Suppressor macrophage treated with lipopolysaccharide for 4 hours (primary cell): ENCODE data around the gene KCNE3.

Source experiments
- DNase-seq: peaks from one replicate; pipeline ENCODE4 v3.0.0-alpha.2; 2020

KCNE3 gene

GRCh38 chr11:74471037-74471436, 3.7 kb upstream of the KCNE3 start:
- DNase-seq = no peak

GRCh38 chr11:74470526-74470925, 3.2 kb upstream of the KCNE3 start:
- DNase-seq = no peak

- DNase-seq = peak; percentile 68
Measured at GRCh38 chr11:74468936-74469335, 1.6 kb upstream of the KCNE3 start.

- DNase-seq = no peak
Measured at GRCh38 chr11:74468521-74468920, 1.2 kb upstream of the KCNE3 start.

GRCh38 chr11:74468058-74468457, 709 bp upstream of the KCNE3 start:
- DNase-seq = no peak

DNA sequence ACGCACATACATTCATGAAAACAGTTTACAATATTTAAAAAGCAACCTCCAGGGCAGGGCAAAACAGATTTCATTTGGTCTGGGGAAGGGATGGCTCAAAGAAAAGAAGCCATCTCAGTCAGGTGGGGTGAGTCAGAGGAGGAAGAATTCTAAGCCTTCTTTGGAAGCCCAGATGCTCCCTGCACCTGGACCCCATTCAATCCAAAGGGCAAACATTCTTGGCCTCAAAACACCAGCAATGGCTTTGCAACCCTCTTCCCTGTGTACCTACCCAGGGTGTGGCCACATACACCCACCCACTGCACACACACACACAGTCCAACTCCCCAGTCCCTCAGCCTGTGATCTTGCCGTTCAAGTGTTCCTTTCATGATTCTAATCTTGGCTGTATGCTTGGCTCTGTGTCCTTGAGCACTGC, 2.0 kb downstream of the KCNE3 start:
- DNase-seq = no peak

GRCh38 chr11:74464746-74465145, 2.6 kb downstream of the KCNE3 start:
- no peak for DNase-seq

DNA sequence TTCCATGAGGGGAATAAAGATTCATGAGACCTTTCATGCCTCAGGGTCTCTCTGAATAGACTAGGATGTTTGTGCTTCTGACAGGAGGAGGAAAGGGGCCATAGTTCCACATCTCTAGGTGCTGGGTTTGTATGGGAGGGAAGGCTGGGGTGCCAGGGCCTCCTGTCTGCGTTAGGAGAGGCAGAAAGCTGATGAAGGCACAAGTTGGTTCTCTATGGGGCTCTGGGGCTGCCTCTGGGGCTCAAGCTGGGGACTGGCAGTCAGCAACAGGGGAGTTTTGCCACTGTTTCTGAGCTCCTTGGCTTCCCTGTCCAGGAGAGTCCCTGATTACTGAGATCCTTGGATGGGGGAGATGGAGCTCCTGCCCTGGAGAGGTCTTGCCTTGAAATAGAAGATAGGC, 4.1 kb downstream of the KCNE3 start:
- no peak for DNase-seq

- no peak for DNase-seq
Measured at GRCh38 chr11:74462631-74463030, 4.7 kb downstream of the KCNE3 start.

GRCh38 chr11:74462009-74462408, 5.3 kb downstream of the KCNE3 start:
- peak; percentile 91 for DNase-seq

DNA sequence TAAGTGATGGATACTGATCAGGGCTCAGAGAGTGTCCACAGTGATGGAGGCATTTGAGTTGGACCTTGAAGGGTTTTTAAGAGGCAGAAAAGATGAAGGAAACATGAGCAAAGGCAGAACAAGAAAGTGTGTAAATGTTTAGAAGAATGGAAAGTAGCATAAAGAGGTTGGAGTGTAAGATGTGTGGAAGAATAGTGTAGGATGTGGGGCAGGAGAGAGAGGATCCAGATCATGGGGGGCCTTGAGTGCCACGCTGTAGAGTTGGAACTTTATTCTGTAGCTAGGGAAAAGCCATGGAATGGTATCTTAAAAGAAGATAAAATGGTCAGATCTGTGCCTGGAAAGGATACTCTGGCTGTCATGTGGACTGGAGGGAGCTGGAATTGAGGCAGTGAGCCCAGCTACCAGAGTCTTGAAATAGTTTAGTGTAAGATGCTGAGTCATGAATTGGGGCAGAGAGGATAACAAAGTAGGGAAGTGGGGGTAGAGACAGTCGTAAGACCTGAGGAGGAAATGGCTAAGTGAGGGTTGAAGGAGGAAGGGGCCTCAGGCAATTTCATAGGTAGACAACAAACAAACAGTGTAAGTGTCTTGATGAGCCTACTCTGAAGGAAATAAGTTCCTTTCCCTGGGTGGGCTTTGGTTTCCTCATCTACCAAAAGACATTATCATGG, 6.7 kb downstream of the KCNE3 start:
- DNase-seq = peak; percentile 64

GRCh38 chr11:74460065-74460464, 7.3 kb downstream of the KCNE3 start:
- no peak for DNase-seq

- DNase-seq = no peak
Measured at GRCh38 chr11:74459584-74459983, 7.8 kb downstream of the KCNE3 start.

- no peak for DNase-seq
Measured at GRCh38 chr11:74457356-74457755, 10.0 kb downstream of the KCNE3 start.

- DNase-seq = peak; percentile 81
Measured at GRCh38 chr11:74453373-74453975, 13.9 kb downstream of the KCNE3 start.

GRCh38 chr11:74452366-74452765, 15.0 kb downstream of the KCNE3 start:
- no peak for DNase-seq

GRCh38 chr11:74450318-74450717, 17.0 kb downstream of the KCNE3 start:
- no peak for DNase-seq

DNA sequence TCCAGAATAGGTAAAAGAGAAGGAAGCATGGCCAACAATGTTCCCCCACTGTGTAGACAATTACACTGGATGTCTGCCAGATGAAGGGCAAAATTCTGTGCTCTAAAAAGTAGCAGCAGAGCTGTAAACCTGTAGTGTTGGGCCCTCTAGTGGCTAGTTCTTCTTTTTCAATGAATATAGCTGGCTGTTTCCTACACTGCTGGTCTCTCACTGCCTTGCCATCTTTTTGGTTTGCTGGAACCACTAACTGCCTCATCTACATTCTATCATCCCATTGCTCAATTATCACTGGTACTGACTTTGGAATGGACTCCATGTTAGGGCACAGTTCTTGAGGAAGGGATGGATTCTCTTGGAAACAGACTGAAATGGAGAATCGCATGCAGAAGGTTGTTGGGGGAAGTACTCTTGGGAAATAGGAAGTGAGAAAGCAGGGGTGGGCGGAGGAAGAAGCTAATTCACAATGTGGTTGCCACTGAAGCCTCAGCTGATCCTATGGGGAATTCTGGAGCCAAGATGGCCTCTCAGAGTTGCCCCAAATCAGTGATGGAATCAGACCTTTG, 17.9 kb downstream of the KCNE3 start:
- DNase-seq = peak; percentile 89

DNA sequence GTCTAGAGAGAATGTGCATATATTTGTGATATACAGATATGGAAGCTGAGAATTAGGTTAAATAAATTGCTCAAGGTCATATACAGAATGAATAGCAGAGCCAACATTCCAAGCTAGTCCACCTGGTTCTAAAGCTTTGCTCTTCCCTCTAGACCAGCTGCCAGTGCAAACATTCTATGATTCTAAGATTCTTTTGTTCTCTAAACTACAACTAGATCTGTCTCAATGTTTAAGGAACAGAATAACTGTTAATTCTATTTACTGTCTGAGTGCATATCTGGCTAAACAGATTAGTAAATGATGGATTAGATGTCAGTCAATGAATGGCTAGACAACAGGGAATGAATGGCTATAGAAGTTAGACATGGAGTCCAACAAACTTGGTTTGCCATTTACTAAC, 19.6 kb downstream of the KCNE3 start:
- no peak for DNase-seq

GRCh38 chr11:74446532-74446938, 20.8 kb downstream of the KCNE3 start:
- DNase-seq = no peak

DNA sequence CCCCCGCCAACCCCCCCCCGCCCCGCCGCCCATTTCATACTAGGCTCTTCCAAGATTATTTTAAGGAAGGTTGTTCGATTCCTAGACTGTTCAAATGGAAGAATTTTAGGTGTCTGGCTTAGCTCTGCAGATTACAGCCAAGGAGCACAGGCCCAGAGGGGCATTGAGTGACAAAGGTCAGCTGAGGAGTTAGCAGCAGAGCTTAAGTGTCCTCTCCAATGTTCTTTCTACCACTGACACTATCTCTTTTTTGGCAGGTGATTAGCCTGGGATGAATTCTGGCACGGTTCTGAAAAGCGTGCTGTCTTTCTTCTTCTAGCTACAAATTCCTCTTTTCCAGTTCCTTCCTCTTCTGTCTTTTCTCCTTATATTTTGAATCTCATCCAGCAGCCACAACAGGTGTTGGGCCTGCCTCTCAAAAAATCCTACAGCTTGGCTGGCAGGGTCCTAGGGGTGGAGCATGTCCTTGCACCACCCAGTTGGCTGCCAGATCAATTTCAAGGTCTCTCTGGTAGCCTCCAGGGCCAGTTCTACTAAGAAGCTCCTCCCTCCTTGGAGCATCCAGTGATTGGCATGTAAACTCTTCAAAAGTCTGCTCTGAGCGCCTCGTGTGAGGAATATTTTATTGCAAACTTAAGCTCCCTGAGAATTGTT, 23.0 kb downstream of the KCNE3 start:
- no peak for DNase-seq

DNA sequence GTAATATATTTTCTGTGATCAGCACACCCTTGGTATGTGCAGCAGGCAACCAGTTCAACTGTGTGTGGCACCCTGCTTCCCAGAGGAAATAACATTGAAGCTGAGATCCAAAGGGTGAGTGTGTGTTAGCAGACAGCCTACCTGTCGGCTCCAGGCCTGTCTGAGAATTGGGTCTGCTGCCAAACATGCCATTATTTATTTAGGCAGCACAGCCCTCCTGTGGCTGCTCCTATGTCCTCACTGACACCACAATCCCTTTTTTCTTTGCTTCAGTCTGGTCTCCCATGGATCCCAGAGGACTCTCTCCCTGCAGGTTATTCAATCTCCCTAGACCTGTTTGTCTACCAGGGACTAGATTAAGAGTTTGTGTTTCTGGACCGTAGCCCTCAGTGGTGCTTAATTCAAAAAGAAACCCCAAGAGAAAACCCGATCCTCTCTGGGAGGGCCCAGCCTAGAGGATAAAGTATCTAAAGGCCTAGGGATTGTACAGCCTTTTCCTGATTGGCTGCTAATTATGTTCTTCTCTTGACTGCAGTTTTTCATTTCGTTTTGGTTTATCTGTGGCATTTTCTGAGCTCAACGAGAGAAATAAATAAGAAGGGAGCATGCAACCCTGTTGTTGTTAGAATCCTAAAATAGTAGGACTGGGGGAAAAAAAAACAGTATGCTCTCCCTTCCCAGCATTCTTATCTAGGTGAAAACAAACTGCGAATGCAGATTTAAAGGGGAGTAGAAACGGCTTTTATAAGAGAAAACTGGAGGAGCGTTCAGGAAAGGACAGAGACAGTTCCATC, 24.1 kb downstream of the KCNE3 start:
- DNase-seq = no peak

- no peak for DNase-seq
Measured at GRCh38 chr11:74442636-74443035, 24.7 kb downstream of the KCNE3 start.
